HG03432 (cell line): Measurements from ENCODE around the gene PNPO.

Experiments used
- ATAC-seq: cut with Tn5 transposase; IDR thresholded peaks from one replicate; pipeline ENCODE4 v1.9.1; 2021; ENCODE audit warnings: mild to moderate bottlenecking, moderate library complexity; ENCODE audit not compliant: unreplicated experiment

The PNPO gene

GRCh38 chr17:47994724-47995123 lies 53.4 kb downstream of the PNPO start:
- no peak for ATAC-seq

DNA sequence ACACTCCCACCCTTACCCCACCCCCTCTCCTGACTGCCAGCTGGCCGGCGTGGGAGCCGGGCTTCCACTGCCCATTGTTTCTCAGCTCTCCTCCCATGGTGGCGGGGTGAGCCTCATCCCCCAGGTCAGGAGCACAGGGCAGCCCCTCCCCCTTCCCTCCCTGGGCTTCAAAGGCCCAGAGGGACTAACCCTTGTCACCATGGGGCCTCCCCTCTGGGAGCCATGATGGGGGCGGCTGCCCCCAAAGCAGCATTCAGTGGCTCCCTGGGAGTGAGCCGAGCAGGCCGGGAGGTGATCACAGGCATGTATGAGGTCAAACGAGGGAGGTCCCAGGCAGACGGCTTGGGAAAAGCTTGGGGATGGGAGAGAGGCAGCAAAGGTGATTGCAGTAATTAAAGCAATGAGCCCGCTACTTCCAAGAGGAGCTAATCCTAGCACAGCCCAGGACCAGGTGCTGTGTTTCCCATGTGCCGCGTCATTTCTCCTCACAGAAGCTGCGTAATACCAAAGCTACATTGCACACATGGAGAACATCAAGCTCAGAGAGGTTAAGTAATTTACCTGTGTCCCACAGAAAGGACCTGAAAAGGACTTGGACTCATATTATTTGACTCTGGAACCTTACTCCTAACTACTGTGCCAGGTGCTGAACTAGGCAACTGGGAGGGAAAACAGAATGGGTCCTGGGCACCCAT lies 54.0 kb downstream of the PNPO start:
- ATAC-seq: no peak

GRCh38 chr17:47996201-47996600 lies 54.8 kb downstream of the PNPO start:
- no peak for ATAC-seq

DNA sequence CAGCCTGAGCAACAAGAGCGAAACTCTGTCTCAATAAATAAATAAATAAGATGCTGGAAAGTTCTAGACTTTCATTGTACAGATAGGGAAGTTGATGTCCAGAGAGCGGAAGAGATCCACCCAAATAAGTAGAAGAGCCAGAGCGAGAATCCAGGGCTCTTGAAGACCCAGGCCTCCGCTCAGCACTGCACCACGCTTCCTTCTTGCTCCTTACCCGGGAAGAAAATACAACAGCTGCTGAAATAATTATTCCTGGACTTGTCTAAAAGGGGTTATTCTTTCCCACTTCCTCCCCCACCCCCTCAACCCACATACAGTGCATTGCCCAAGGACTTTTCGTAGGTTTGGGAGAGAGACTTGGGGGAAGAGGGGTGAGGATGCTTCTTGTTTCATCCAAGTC lies 56.2 kb downstream of the PNPO start:
- no peak for ATAC-seq

- ATAC-seq: no peak
Measured at GRCh38 chr17:47998044-47998443, 56.7 kb downstream of the PNPO start.
